ENCODE results near the gene THRAP3.

THRAP3 gene

GRCh38 chr1:36328088-36328480 is 103.8 kb downstream of the THRAP3 start:
- DNase-seq = no peak

- no peak for DNase-seq
Observed at GRCh38 chr1:36328713-36329112, 104.5 kb downstream of the THRAP3 start.

DNA sequence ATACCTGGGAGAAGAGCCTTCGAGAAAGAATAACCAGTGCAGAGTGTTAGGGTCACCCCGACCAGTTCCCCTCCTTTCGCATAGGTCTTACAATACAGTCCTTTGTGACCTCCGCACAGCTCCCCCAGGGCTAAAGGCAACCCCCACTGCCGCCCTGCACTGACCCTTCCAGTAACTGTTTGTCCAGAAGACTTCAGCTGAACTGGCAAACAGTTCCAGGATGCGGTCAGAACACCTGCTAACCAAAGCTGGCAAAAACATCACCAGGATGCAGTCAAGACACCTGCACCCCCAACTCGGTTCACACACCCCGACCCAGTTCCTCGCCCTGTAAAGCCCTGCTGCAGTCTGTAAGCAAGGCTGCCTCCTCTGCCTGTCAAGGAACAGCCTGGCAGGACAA is 105.6 kb downstream of the THRAP3 start:
- DNase-seq = no peak

GRCh38 chr1:36330940-36331339 is 106.7 kb downstream of the THRAP3 start:
- DNase-seq = no peak

GRCh38 chr1:36337830-36338229 is 113.6 kb downstream of the THRAP3 start:
- no peak for DNase-seq

DNA sequence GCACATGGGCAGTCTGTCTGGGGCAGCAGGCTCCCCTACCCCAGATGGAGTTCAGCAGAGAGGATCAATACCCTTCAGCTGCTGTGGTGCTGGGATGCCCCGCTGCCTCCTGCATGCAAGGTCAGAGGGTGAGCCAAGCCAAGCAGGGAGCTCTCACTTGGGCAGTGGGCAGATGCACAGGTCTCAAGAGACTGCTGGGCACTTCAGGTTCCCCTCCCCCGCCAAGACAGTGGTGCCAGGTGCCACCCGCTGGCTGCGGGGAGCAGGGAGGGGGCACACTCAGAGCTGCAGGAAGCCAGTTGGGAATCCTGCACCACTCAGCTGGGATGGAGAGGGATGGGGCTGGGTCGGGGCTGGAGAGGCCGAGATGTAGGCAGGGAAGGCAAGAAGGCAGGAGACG is 115.0 kb downstream of the THRAP3 start:
- no peak for DNase-seq

GRCh38 chr1:36339615-36340014 is 115.4 kb downstream of the THRAP3 start:
- DNase-seq = no peak

- DNase-seq = no peak
Observed at GRCh38 chr1:36341626-36342320, 117.5 kb downstream of the THRAP3 start.

GRCh38 chr1:36342426-36343185 is 118.4 kb downstream of the THRAP3 start:
- DNase-seq = peak; percentile 73

DNA sequence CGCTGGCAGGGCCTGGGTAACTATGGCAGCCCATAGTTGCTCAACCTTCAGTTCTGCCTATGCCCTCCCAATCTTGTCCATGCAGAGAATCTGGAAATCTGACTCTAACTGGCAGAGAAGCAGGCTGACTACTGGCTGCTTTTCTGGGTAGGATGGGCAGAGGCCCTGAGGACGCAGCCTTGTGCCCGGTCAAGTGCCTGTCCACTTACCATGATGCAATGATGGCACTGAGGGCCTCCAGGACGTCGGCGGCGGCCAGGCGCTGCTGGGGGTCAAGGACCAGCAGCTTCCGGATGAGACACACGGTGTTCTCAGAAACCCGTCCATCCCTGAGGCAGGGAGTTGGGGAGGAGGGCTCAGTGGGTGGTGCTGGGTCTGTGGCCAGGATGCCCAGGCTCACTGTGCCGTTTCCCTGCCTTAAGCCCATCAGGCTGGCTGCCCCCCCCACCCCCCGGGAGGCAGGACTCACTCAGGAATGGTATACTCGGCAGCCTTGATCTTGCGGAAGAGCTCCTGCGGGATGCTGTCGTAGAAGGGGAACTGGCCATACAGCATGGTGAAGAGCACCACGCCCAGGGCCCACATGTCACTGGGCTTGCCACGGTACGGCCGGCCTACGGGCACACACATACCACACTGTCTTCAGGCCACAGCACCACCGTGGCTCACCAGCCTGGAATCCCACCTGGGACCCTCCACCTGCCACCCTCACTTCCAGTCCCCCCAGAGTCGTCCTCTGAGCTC is 119.6 kb downstream of the THRAP3 start:
- DNase-seq = no peak

DNA sequence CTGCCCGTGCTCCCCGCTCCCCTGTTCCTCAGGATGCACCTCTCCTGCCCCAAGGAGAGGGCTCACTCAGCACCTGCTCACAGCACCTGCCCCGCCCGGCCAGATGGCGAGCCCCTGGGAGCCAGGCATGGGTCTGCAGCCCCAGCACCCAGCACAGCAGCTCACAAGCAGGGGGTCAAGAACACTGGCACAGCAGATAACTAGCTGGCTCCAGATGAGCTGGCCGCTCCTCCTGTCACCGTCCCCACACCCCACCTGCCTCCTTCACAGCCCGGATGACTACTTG is 120.1 kb downstream of the THRAP3 start:
- no peak for DNase-seq

- no peak for DNase-seq
Observed at GRCh38 chr1:36345353-36345752, 121.1 kb downstream of the THRAP3 start.

DNA sequence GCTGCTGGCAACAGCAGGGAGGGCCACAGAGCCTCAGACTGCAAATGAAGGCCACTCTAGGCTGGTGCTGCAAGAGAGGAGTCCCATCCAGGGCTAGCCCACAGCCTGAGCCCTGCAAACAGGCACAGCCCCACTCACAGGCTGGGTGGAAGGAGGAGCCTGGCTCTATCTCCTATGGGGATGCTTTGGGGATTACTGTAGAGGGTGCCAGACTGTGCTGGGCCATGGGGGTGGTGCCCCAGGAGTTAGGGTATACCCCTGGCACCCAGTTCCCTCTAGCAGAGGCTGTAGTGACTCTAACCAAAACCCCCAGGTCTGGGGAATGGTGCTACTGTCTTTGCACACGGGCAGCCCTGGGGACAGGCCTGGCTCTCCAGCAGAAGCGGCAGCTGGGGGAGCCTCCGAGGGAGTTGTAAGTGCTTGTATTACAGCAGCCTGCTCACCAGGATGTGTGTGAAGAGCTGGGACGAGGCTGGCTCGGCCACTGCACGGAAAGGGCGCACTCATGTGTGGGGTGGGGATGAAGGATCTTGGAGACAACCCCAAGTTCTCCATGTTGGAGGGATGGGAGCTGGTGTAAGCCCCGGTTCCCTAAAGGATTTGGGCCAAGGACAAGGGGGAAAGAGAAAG is 122.6 kb downstream of the THRAP3 start:
- no peak for DNase-seq

DNA sequence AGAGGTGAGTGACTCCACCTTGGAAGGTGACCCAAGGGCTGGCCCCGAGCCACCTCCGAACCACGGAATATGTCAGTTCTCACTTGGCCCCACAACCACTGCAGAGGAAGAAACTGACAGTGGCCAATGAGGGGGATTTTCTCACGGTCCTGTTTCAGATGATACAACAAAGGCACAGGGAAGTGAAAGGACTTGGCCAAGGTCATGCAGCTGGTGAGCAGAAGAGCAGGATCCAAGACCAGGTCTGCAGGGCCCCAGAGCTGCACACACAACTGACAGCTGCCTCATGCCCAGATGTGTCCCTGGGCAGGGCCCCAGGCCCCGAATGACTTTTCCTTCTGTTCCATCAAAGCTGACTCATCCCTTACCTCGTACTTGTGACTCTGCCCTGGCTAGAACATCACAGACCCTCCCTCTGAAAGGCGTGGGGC is 125.0 kb downstream of the THRAP3 start:
- DNase-seq = peak; percentile 32

DNA sequence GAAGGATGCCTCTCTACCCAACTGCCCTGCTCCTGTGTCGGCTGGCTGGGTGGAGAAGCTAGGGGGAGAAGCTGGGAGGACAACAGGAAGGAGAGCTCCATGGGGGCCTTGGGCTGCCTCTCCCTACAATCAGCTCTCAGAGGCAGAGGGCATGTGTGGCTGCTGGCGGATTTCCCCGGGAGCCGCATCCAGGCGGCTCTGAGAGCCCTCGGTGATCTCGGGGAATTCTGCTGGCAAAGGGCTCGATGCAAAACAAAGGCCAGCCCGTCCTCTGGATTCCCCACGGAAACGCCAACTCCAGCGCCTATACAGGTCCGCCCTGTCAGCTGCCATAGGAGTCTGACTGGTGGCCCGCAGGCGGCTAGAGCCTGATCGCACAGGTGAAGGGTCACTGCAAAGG is 125.6 kb downstream of the THRAP3 start:
- DNase-seq = no peak

DNA sequence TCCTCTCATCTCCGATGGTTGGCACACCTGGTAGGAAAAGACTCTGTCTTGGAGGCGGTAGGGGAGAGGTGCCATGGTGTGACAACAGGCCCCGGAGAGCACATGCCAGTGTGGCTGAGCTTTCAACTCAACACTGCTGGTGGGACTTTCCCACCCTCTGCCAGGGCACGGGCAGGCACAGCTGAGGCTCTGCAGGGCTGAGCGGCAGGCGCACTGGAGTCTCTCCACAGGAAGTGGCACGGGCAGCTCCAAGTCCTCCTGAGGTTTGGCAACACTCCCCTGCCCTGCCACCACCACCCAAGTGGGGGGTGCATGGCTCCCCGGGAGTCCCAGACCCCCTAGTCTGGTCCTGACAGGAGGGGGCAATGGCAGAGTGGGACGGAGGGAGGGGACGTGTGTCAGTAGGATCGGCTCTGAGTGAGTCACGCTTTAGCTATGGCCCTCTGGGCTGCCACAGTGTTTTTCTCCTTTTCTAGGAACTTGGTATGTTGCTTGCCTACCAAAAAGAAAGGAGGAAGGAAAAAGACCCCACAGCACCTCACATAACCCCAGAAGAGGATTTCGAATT is 126.5 kb downstream of the THRAP3 start:
- peak; percentile 86 for DNase-seq

- DNase-seq = peak; percentile 92
Observed at GRCh38 chr1:36351227-36351977, 127.2 kb downstream of the THRAP3 start.

- DNase-seq = peak; percentile 69
Observed at GRCh38 chr1:36352125-36352909, 128.1 kb downstream of the THRAP3 start.

DNA sequence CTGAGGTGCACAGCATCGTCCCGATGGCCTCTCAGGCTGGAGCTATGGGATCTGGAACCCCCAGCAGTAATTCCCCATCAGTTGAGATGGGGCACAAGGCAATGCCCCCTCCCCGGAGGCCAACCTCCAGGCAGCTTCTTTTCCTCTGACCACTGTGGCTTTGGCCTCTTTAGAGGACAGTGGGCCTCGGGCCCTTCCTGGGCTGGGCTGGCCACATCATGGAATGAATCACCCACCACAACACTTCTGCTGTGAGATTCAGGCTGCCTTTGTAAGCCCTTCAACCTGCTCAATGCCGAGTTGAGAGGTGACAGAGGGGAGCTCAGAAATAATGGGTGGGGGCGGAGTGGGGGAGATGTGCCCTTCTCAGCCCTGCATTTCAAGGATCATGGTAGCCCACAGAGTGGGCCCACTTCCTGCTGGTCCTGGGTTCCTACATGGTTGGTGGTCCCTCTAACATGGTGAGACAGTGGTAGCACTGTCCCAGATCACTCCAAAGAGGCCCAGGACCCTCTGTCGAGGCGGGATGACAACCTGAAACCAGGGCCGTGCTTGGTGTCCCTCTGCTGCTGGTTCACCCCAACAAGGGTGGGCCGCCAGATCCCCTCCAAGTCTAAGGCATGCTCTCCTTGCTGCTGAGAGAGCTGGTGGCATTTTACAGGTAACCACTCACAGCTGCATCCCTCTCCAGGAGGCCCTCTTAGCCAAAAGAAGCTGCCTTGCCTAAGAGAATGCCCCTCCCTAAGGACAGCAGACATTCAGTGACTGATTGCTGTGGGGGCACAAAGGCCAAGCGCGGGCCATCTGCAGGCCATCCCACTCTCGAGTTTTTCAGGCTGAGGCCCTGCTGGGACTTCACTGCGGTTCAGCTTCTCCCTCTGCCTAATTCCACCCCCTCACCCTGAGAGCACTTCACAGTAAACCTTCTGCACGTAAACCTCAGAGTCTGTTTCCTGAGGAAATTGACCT is 129.0 kb downstream of the THRAP3 start:
- peak; percentile 25 for DNase-seq

GRCh38 chr1:36354486-36354885 is 130.2 kb downstream of the THRAP3 start:
- DNase-seq = no peak

Measured in fibroblast of skin of right quadriceps (primary cell).